Karpas-422 (cell line): ENCODE results near the gene C1orf105. TPM values are rescaled to one million over a fixed set of nuclear protein-coding genes. Genes with fewer than 3 reads are reported as not detected.

Source experiments
- DNase-seq: peaks from one replicate; pipeline ENCODE4 v3.0.0-alpha.2; 2015
- H2AFZ ChIP-seq: fragments of 200-600 bp; sonication (generic); 2 replicates; pipeline ENCODE4 v1.6.1; 2014; ENCODE audit warnings: antibody characterized with exemption, low read length, mixed read lengths
- H3K27ac ChIP-seq: fragments of 200-600 bp; sonication (generic); 2 replicates; pipeline ENCODE4 v1.5.1; 2014; ENCODE audit warnings: mild to moderate bottlenecking, low read length, moderate library complexity
- H3K27me3 ChIP-seq: fragments of 200-600 bp; sonication (generic); 2 replicates; pipeline ENCODE4 v1.6.1; 2014; ENCODE audit warnings: low read length, mixed read lengths
- H3K36me3 ChIP-seq: fragments of 200-600 bp; sonication (generic); 2 replicates; pipeline ENCODE4 v1.6.1; 2014; ENCODE audit warnings: low read length, mixed read lengths; ENCODE audit not compliant: insufficient read depth
- H3K4me1 ChIP-seq: fragments of 200-600 bp; sonication (generic); 2 replicates; pipeline ENCODE4 v1.6.1; 2014; ENCODE audit warnings: mild to moderate bottlenecking, low read length, mixed read lengths
- H3K4me2 ChIP-seq: fragments of 200-600 bp; sonication (generic); 2 replicates; pipeline ENCODE4 v1.6.1; 2014; ENCODE audit warnings: low read length, low read depth, mild to moderate bottlenecking; ENCODE audit not compliant: poor library complexity, severe bottlenecking
- H3K4me3 ChIP-seq: fragments of 200-600 bp; sonication (generic); 2 replicates; pipeline ENCODE4 v1.5.1; 2014; ENCODE audit warnings: mild to moderate bottlenecking, antibody characterized with exemption, low read length, mixed read lengths
- H3K79me2 ChIP-seq: fragments of 200-600 bp; sonication (generic); 2 replicates; pipeline ENCODE4 v1.6.1; 2014; ENCODE audit warnings: mild to moderate bottlenecking, low read length, mixed read lengths
- H3K9ac ChIP-seq: fragments of 200-600 bp; sonication (generic); 2 replicates; pipeline ENCODE4 v1.6.0; 2014; ENCODE audit warnings: low read length
- H3K9me2 ChIP-seq: fragments of 200-600 bp; sonication (generic), shearing (Covaris generic); replicated peaks from 2 replicates; pipeline ENCODE4 v1.6.0; 2014; ENCODE audit warnings: mild to moderate bottlenecking, low read length, moderate library complexity; ENCODE audit not compliant: insufficient read depth
- H3K9me3 ChIP-seq: fragments of 300-700, 200-600 bp; sonication (generic); 2 replicates; pipeline ENCODE4 v1.6.1; 2014; ENCODE audit warnings: low read length, mixed read lengths
- H4K20me1 ChIP-seq: fragments of 200-600 bp; sonication (generic); 2 replicates; pipeline ENCODE4 v1.6.1; 2014; ENCODE audit warnings: mild to moderate bottlenecking, antibody characterized with exemption, low read length, low read depth; ENCODE audit not compliant: insufficient read depth
- total RNA-seq: library from RNA; depleted of rRNA; stranded (reverse); fragments of >200 nt; shearing (Covaris generic); gene quantifications from 2 replicates; pipeline ENCODE4 v1.2.3, GENCODE V29; 2014; ENCODE audit warnings: low replicate concordance

C1orf105 gene
- total RNA-seq, 1 experiment from 2014 or later: not detected

GRCh38 chr1:172478485-172478884, 58.0 kb downstream of the C1orf105 start:
- H3K4me1 ChIP-seq: no peaks in the 10 kb centered on the region
- H2AFZ ChIP-seq: no peak overlapping the region
- no peak overlapping the region for H3K4me2 ChIP-seq
- no peaks in the 10 kb centered on the region for H3K9me2 ChIP-seq
- no peak for DNase-seq
- H3K9me3 ChIP-seq: no peaks in the 10 kb centered on the region
- no peak overlapping the region for H3K27ac ChIP-seq
- no peaks in the 10 kb centered on the region for H4K20me1 ChIP-seq
- H3K79me2 ChIP-seq: no peaks in the 10 kb centered on the region
- H3K4me3 ChIP-seq: no peak overlapping the region
- H3K36me3 ChIP-seq: no peaks in the 10 kb centered on the region
- no peak overlapping the region for H3K9ac ChIP-seq
- H3K27me3 ChIP-seq: no peaks in the 10 kb centered on the region; the same call in 1 of the 2 replicates

- Histone ChIP-seq H4K20me1 (no peaks in the 10 kb centered on the region), H3K9me3 (no peaks in the 10 kb centered on the region), H3K4me1 (no peaks in the 10 kb centered on the region), H3K27ac (no peak overlapping the region), H3K79me2 (no peaks in the 10 kb centered on the region), H3K4me3 (no peak overlapping the region), H3K9me2 (no peaks in the 10 kb centered on the region), H3K9ac (no peak overlapping the region), H3K4me2 (no peak overlapping the region), H2AFZ (no peak overlapping the region), H3K27me3 (no peaks in the 10 kb centered on the region), H3K36me3 (no peaks in the 10 kb centered on the region)
- DNase-seq: no peak
These were observed 59.9 kb downstream of the C1orf105 start for GRCh38 chr1:172480431-172480830.

- Histone ChIP-seq H3K79me2 (no peaks in the 10 kb centered on the region), H3K27me3 (no peaks in the 10 kb centered on the region), H3K9ac (no peak overlapping the region), H2AFZ (no peak overlapping the region), H3K36me3 (no peaks in the 10 kb centered on the region), H3K4me2 (no peak overlapping the region), H3K4me3 (no peak overlapping the region), H4K20me1 (no peaks in the 10 kb centered on the region), H3K27ac (no peak overlapping the region), H3K9me3 (no peaks in the 10 kb centered on the region), H3K9me2 (no peaks in the 10 kb centered on the region), H3K4me1 (no peaks in the 10 kb centered on the region)
- DNase-seq: no peak
These were observed 61.6 kb downstream of the C1orf105 start for GRCh38 chr1:172482044-172482443.

GRCh38 chr1:172483448-172483847, 63.0 kb downstream of the C1orf105 start:
- Histone ChIP-seq H3K27ac (no peak overlapping the region), H3K79me2 (no peaks in the 10 kb centered on the region), H2AFZ (no peak overlapping the region), H3K9me2 (no peaks in the 10 kb centered on the region), H3K4me3 (no peak overlapping the region), H3K9me3 (no peaks in the 10 kb centered on the region), H3K4me2 (no peak overlapping the region), H3K27me3 (no peaks in the 10 kb centered on the region), H3K4me1 (no peaks in the 10 kb centered on the region), H4K20me1 (no peaks in the 10 kb centered on the region), H3K36me3 (no peaks in the 10 kb centered on the region), H3K9ac (no peak overlapping the region)
- DNase-seq: no peak

- Histone ChIP-seq H3K27me3 (no peaks in the 10 kb centered on the region), H3K4me3 (no peak overlapping the region), H3K36me3 (no peaks in the 10 kb centered on the region), H3K9me2 (no peaks in the 10 kb centered on the region), H3K27ac (no peak overlapping the region), H3K9me3 (no peaks in the 10 kb centered on the region), H3K79me2 (no peaks in the 10 kb centered on the region), H2AFZ (no peak overlapping the region), H4K20me1 (no peaks in the 10 kb centered on the region), H3K4me1 (no peaks in the 10 kb centered on the region), H3K4me2 (no peak overlapping the region), H3K9ac (no peak overlapping the region)
- DNase-seq: no peak
These were observed 63.8 kb downstream of the C1orf105 start for GRCh38 chr1:172484252-172484651.

GRCh38 chr1:172485626-172486025, 65.1 kb downstream of the C1orf105 start:
- Histone ChIP-seq H2AFZ (no peak overlapping the region), H3K4me3 (no peak overlapping the region), H3K4me1 (no peaks in the 10 kb centered on the region), H4K20me1 (no peaks in the 10 kb centered on the region), H3K9me2 (no peaks in the 10 kb centered on the region), H3K4me2 (no peak overlapping the region), H3K9ac (no peak overlapping the region), H3K36me3 (no peaks in the 10 kb centered on the region), H3K27ac (no peak overlapping the region), H3K9me3 (no peaks in the 10 kb centered on the region), H3K79me2 (no peaks in the 10 kb centered on the region), H3K27me3 (no peaks in the 10 kb centered on the region)
- DNase-seq: no peak

GRCh38 chr1:172486805-172487454, 66.4 kb downstream of the C1orf105 start:
- no peak overlapping the region for H3K4me2 ChIP-seq
- no peaks in the 10 kb centered on the region for H4K20me1 ChIP-seq
- no peaks in the 10 kb centered on the region for H3K27me3 ChIP-seq
- H3K9ac ChIP-seq: no peak overlapping the region
- H3K4me1 ChIP-seq: no peaks in the 10 kb centered on the region
- no peak overlapping the region for H3K4me3 ChIP-seq
- H2AFZ ChIP-seq: no peak overlapping the region
- no peaks in the 10 kb centered on the region for H3K9me2 ChIP-seq
- no peaks in the 10 kb centered on the region for H3K79me2 ChIP-seq
- H3K36me3 ChIP-seq: no peaks in the 10 kb centered on the region
- no peak for DNase-seq
- no peaks in the 10 kb centered on the region for H3K9me3 ChIP-seq
- no peak overlapping the region for H3K27ac ChIP-seq

- Histone ChIP-seq H3K27ac (no peak overlapping the region), H3K4me3 (no peak overlapping the region), H3K36me3 (no peaks in the 10 kb centered on the region), H3K9me3 (no peaks in the 10 kb centered on the region), H3K79me2 (no peaks in the 10 kb centered on the region), H3K27me3 (no peaks in the 10 kb centered on the region), H4K20me1 (no peaks in the 10 kb centered on the region), H3K9ac (no peak overlapping the region), H3K4me2 (no peak overlapping the region), H3K9me2 (no peaks in the 10 kb centered on the region), H3K4me1 (no peaks in the 10 kb centered on the region), H2AFZ (no peak overlapping the region)
- DNase-seq: no peak
These were observed 67.1 kb downstream of the C1orf105 start for GRCh38 chr1:172487550-172487949.
